ENCODE measurements around the gene CHCHD10.

- TF ChIP-seq CTCF (IDR thresholded peaks at IDR 0.05) (no peak), ZFX (IDR thresholded peaks at IDR 0.05; ENCODE audit: borderline replicate concordance) (no peak)
These were observed 12.1 kb downstream of the CHCHD10 start for GRCh38 chr22:23755711-23756110.

All from 22Rv1 (cell line).